Measurements from ENCODE around the gene MCOLN2.

The MCOLN2 gene

DNA sequence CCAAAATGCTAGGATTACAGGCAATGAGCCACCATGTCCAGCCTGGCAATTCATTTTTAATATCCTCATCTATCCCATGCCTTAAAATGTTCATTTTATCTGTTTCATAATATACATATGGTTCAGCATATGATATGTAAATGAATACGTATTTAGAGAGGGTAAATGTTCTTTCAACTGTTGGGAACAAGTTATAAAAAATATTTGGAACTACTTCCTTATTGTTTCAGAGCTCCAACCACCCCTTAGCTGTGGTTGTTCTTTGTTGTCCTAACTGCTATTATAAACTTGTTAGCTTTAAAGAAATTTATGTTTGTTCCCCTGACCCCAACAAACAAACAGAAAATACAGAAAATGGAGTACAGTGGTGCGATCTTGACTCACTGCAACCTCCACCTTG, 14.5 kb downstream of the MCOLN2 start:
- no peak for DNase-seq

DNA sequence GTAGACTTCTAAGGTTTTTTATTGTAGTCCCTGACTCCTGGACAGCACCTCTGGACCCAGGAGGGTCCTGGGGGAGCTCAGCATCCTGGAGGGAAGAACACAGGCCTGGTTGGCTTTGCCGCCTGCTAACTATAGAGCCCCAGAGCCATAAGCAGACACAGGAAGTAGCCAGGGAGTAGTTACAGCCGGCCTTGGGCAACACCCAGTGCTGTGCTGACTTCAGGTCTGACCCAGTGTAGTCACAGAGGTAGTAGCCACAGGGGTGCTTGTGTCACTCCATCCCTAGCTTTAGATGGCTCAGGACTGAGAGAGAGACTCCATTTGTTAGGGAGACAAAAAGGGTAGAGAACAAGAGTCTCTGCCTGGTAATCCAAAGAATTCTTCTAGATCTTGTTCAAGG, 21.9 kb downstream of the MCOLN2 start:
- DNase-seq = no peak

DNA sequence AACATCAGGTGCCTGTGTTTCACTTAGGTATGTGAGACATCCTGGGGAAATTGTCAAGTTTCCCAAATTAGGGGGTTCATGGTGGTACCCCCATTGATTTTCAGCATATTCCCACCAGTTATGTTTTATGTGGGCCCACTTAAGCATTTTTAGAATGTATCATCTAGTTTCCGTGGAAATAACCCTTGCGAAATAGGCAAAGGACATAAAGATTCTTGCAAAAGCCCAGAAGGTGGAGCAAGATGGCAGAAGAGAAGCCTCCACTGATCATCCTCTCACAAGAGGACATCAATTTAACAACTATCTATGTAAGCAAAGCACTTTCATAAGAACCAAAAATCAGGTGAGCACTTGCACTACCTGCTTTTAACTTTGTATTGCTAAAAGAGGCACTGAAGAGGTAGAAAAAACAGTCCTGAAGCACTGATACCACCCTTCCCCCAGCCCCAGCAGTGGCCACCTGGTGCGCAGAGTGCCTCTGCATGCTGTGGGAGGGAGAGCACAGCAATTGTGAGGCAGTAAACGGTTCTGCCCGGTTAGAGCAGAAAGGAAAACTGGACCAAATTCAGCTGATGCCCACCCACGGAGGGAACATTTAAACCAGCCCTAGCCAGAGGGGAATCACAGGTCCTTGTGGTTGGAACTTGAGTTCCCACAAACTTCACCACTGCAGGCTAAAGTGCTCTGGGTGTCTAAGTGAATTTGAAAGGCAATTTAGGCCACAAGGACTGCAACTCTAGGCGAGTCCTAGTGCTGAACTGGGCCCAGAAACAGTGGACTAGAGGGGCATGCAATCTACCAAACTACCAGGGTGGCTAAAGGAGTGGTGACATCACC, 23.2 kb downstream of the MCOLN2 start:
- DNase-seq = no peak

DNA sequence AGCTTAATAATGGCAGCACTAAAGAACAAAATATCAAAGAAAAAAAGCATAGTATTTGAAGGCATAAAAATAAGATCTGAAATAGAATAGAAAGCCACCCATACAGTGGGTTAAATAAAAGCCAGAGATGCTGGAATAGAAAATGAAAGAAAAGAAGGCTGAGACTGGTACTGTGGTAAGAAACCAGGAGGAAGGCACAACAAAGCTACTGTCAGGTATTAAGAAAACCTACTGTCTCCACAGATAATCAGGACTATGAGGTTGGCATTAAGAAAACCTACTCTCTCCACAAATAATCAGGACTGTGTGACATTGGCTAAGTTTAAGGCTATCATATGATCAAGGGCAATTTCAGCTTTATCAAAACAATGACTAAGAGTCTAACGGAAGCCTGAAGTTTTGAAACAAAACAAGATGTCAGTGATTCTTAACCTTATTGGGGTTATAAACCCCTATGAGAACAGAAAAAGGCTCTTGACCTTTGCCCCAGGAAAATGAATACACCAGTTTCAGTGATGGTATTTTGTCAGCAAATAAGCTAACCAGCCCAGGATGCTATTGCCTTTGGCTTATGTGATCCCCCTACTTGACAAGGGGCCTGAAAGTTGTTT, 24.4 kb downstream of the MCOLN2 start:
- DNase-seq = no peak

DNA sequence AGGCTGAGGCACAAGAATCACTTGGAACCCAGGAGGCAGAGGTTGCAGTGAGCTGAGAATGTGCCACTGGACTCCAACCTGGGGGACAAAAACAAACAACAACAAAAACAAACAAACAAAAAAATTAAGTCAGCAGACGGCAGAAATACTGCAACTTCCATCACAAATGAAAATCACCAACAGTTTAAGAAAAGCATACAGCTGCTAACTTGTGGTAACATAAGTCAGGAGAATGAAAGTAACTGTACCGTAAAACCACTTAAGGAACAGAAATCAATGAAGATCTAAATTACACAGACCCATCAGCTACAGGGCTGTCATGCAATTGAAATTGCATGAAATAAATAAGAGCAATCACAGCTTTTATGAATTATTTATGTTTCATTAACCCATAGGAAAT, 25.0 kb downstream of the MCOLN2 start:
- no peak for DNase-seq

DNA sequence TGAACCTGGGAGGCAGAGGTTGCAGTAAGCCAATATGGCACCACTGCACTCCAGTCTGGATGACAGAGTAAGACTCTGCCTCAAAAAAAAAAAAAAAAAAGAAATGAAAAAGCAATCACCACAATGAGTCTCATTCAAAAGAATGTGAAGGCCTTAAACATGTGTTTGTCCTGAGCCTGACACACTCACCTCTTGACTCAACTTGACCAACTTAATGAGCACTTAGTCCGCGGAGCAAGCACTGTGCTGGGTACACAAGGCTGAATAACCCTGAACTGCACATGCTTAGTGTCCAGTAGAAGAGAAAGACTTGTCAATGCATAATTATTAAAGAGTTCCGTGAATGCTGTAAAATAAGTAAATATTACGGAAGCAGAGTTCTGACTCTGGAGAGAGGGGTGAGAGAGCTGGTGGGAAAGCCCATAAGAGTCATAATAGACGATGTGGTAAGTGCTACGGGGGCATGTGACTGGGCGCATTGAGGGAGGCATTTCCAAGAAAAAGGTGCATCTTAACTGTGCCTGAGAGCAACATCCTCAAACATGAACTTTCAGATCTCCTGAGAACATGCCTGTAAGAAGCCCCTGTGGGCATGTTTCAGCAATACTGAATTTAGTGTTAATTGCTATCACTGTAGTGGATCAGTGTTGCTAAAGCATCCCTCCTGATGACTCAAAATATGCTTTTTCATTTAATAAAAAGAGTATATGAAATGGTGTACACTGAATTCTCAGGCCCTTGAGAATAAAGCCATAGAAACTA, 27.2 kb downstream of the MCOLN2 start:
- DNase-seq = no peak

DNA sequence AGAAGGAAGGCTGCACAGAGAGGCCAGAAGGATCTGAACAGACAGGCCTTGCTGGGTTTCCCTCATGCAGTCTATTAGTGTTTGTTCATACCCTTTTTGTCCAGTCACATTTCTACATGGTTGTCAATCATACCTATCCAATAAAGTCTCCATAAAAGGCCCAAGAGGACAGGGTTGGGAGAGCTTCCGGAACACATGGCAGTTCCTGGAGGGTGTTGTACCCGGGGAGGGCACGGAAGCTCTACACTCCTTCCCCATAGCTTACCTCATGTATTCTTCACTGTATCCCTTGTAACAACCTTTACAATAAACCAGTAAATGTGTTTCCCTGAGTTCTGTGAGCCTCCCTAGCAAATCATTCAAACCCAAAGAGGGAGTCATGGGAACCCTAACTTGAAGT, 28.0 kb downstream of the MCOLN2 start:
- DNase-seq = no peak

DNA sequence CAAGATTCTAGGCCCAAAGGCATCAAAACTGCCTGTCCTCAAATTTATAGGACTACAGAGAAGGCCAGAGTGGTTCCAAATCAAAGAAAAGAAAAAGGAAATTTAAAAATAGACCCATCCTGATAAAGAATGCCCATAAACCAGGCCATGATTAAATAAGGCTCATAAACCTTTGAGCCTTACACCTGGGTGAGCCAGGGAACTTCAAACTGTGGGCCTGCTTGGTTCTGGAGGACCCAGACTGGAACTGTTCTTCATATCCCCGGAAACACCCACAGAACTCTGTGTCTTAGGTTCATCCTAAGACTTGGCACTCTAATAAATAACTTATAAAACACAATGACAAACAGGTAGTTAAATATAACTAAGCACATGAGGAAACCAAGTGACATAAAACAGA, 28.8 kb downstream of the MCOLN2 start:
- DNase-seq = no peak

DNA sequence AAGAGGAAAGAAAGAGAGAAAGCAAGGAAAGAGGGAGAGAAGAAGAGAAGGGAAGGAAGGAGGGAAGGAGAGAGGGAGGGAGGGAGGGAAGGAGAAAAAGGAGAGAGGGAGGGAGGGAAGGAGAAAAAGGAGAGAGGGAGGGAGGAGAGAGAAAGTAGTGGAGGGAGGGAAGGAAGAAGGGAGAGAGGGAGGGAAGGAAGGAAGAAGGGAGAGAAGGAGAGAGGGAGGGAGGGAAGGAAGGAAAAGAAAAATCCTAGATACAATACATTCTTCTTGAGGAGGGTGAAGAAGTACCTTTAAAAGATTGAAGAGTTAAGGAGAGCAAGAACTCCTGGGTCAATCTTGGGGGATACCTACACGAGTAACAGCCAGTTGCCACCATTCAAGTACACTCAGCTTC, 29.2 kb downstream of the MCOLN2 start:
- no peak for DNase-seq

DNA sequence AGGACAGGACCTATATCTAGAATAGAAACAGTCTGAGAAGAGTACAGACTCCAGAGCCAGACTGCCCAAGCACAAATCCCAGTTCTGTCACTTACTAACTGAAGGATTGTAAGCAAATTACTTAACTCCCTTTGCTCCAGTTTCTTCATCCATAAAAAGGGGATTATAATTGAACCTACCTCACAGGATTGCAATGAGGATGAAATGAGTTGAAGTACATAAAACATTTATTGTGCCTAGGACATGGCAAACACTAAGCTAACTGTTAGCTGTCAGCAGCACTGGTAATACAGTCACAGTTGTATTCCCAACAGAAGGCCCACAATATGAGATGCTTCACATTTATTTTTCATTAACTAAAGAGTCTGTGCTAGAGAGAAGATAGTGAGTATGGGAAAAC, 33.9 kb downstream of the MCOLN2 start:
- no peak for DNase-seq

DNA sequence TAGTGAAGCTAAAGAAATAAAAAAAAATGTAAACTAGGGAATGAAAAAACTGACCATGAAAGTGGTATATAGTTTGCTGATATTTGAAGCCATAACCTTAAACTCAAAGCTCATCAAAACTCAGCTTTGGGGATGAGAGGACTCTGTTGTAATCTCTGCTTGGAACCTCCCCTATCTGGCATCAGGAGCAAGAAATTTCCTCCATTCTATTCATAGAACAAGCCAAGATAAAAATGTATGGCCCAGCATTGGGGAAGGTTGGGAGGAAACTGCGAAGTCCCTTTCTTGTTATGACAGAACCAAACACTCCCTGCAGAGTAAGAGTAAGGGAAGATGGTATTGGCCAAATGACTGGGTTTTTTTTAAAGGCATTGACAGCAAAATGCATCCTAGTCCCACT, 35.6 kb downstream of the MCOLN2 start:
- DNase-seq = no peak

DNA sequence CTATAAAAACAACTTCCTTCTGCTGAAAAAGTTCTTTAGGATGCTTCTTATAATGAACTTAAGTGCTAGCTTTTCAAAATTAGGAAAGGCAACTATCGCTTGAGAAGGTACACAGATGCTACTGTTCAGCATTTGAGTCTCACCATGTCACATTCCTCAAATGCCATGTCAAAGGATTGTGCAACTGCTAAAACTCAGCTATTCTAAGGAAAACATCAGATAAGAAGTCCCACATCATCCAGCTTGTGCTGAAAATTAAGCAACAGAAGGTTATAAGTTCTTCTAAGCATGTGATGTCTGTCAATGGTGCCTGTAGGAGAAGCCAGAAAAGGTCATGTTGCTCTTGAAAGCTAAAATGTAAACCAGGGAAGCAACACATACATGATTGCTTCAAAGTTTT, 36.5 kb downstream of the MCOLN2 start:
- no peak for DNase-seq

DNA sequence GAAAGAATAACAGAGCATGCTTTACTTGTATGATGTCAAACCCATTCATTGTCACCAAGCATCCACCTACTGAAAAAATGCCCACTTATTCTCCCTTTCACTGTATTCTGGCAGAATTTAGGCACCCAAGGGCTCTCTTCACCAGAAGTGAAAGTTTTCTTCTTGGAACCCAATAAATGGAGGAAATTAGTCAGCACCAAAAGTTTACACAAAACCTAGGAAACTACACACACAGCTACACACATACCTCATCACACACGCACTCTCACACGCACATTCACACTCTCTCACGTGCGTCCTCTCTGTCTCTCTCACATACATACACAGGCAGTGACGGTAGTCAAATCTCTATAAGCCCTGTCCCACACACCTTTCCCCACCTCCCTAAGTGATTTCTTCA, 37.6 kb downstream of the MCOLN2 start:
- DNase-seq = no peak

DNA sequence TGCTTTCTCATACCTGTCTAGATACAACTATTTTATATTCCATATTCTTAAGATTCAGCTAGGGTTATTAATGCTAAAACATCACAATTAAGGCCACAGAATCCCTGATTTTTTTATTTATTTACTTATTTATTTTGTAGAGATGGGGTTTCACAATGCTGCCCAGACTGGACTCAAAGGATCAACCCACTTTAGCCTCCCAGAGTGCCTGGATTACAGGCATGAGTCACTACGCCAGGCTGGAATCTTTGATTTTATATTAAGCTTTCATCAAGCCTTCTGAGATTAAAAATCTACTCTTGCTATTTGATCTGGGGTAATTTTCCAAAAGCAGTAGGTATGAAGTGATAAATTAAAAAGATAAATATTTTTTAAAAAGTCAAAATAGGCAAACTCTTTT, 38.9 kb downstream of the MCOLN2 start:
- no peak for DNase-seq

DNA sequence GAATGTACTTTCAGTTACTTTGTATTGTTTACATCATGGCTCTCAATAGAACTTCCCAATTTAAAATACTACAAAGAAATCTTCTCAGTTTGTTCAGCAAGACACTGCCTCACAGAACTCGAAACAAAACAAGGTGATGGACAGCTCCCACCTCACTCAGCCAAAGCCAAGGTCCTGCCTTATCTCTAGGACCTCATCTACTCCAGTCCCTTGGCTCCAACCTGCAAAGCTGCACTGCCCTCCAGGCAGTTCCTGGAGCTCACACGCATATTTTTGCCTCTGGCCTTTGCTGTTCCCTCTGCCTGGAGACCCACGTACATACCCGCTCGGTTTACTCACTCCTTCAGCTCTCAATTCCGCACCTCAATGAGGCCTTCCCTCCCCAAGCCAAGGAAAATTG, 40.3 kb downstream of the MCOLN2 start:
- DNase-seq = no peak

DNA sequence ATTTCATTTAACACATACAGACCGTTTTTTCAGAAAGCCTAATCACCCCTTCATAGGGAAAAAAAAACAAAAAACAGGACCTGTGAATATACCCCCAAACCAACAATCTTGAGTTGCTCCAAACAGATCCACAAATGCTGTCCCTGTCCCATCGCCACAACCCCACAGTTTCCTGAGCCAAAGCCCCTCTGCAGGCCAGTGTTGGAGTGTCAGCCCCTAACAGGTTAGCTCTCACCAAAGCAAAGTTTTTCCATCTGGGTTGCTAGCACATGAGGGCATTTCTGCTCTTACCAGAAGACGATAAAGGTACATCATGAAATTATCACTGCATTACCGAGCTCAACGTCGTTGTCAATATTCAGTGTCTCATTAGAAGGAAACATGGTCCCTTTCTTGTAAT, 40.8 kb downstream of the MCOLN2 start:
- DNase-seq = no peak

DNA sequence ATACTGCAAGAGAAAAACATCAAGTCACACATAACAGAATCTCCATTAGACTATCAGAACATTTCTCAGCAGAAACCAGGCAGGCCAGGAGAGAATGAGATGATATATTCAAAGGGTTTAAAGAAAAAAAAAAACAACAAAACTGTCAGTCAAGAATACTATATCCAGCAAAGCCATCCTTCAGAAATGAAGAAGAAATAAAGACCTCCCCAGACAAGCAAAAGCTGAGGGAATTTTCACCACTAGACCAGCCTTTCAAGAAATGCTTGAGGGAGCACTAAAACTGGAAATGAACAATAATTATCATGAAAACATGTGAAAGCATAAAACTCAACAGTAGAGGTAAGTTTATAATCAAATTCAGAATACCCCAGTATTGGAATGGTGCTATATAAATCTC, 47.2 kb downstream of the MCOLN2 start:
- DNase-seq = no peak

DNA sequence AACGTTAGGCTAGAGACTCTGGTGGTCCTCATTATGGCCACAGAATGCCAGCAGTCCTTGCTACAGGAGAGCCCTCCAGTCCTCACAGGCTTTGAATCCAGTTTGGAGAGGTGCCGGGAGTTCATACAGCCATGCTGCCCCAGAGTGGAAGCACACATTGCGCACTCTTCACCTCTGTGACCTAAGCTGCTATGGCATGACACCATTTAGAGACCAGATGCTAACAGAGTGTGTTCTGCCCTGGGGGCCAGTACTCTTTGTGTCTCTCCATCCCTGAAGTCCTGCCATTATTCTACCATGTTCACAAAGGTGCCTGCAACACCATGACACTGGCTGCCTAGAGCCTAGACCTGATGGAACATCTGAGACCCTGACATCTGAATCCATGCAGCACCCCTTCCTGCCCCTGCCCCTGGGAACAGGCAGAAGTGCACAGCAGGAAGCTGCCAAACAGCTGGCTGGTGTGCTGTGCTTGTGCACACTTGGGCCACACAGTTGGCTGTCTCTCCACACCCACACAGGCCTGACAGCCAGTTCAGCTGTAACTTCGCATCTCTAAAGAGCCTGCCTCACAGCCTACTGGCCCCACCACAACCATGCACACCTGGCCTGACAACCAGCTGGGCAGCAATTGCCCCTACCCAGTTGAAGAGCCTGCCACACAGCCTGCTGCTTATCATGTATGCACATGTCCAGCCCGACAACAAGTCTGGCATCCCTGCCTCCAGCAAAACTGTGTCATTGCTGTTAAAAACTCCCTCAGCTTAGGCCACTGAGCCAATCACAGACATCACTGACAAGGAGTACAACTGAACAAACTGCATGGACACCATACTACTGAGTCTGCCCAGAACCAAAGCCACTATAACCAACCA, 49.1 kb downstream of the MCOLN2 start:
- DNase-seq = no peak

DNA sequence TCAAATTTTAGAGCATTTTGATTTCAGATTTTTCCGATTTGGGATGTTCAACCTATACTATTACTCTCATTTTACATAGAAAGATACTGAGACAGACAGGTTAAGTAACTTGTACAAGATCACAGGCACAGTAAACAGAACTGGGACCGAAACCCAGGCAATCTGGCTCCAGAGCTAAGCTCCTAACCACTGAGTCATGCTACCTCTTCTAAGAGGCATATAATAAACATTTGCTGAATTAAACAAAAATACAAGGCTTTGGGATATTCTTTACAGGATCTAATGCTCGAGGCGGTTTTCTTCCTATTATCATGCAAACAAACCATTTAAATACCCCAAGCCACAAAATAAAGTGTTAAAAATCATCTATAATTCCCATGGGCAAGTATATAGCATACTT, 50.3 kb downstream of the MCOLN2 start:
- no peak for DNase-seq

DNA sequence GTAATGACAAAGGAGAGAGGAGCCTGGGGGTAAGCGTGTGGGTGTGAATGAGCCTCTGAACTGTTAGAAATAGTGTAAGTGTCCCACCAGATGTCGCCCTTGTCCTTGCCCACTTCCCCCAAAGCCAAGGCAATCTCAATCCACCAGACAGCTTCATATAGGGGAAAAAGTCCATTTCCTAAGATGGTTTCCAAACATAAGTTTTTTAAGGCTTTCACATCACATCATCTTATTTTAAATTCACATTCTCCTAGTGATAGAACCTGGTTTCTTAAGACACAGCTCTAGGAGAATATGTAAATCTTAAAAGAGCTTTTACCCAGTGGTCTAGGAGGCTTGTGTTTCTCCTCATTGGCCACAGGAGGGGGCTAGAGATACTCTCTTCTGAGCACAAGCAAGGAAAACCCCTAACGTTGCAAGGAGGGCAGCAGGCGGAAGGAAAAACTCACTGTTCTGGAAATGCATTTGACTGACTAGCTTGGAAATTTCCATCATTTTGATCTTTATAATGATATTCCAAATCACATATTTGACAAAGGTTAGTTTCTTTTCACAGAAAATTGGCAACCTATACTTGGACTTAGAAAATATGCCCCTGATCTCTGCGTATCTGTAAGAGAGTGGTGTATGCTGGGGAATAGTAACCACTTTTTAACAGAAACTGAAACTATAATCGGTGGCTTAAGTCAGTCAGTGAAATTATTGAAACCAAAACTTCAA, 52.0 kb downstream of the MCOLN2 start:
- peak; percentile 79 for DNase-seq

DNA sequence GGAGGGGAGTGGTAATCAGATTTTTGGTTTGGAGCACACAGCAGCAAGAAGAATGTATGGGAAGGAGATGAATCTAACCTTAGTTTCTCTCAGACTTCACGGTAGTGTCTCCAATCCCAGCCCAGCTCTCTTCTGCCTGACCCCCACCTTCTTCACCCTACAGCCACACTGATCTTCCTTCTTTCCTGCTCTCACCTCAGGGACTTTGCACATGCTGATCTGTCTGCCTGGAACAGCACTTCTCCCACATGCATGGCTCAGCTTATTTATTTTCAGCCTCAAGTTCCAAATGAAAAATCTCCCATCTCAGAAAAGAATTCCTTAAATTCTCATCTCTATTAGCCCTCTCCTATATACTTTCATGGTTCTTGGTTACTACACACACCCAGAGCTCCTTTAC, 55.1 kb downstream of the MCOLN2 start:
- no peak for DNase-seq

DNA sequence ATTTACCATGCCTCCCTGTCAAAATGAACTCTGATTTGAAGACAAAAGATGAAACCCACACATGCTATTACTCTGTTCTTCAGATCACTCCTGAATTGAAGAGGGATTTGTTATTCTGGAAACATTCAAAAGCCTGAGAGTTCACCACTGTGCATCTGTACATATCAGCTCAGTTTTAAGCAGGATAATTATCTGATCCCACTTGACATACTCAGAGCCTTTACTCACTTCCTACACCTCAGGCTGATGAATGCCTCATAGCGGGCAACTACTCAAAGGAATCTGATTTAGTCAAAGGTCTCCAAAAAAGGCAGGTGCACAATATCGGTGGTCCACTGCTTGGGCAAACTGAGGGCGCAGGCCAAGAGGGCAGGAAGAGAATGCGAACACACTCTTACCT, 56.4 kb downstream of the MCOLN2 start:
- DNase-seq = no peak
